Measurements from ENCODE around the gene CEP164. TPM values are rescaled to one million over a fixed set of nuclear protein-coding genes. Genes with fewer than 3 reads are reported as not detected.

Gene CEP164
- total and polyA plus RNA-seq, 2 of the 8 experiments (the other 6 are each of a cell fraction or from before 2014, with no cell fraction given): 8.4 to 20.8 TPM

DNA sequence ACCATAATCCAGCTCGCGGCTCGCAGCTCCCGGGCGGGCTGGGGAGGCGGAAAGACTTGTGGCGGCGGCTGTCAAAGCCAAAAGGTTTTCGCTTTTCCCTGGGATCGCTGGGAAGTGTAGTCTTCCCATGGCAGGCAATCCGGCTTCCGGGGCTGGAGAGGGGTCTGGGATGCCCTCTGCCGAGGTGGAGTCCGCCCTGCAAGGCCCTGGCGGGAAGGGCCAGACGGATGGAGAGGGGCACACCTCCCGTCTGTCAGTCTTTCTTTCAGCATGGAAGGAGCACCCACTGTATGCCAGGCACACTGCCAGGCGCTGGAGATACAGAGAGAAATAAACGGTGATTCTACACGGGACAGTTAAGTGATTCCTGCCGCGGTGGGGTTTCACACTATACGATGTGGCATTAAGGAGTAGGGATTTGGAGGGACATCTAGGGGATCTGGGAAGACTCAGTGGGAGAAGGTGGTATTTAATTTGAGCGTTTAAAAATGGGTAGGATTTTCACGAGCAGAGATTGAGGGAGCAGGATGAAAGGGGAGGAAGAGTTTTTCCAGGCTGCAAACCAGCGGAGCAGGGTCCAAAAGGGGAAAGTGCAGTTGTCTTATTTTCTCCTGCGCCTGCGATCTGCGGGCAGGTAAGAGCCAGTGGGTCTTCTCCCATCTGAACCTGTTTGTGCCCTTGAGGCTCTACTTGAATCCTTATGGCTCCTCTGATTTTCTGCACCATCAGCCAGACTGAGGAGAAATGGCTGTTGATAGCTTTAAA lies 11.3 kb upstream of the CEP164 start, which contains the start of gene BACE1 (continued):
- TF ChIP-seq RAD21 (IDR thresholded peaks at IDR 0.05 in 1 of 2, conservative IDR thresholded peaks at IDR 0.05 in 1 of 2; ENCODE audit: low read depth in 2 of 2, low read length in 2 of 2) (peak; percentile 66 to 72), SIX5 (IDR thresholded peaks at IDR 0.05; ENCODE audit: low read depth, low read length) (peak; percentile 51; the same call in 1 of the 2 replicates), SP2 (IDR thresholded peaks at IDR 0.05; ENCODE audit: low read length) (no peak), SIN3A (conservative IDR thresholded peaks at IDR 0.05 in 1 of 2, IDR thresholded peaks at IDR 0.05 in 1 of 2; ENCODE audit: low read depth in 1 of 2, low read length in 2 of 2) (peak; percentile 70 to 96; a peak in 2 of 4 replicates), BACH1 (IDR thresholded peaks at IDR 0.05; ENCODE audit: low read length) (peak; percentile 34; the same call in 1 of the 2 replicates)
